Measurements from ENCODE around the gene TK1. TPM values are rescaled to one million over a fixed set of nuclear protein-coding genes. Genes with fewer than 3 reads are reported as not detected.

TK1 gene
- total and polyA plus RNA-seq, 9 donors: 0.35 to 4.9 (median 1.4) TPM

GRCh38 chr17:78138204-78139060, 48.4 kb downstream of the TK1 start:
- DNase-seq: no peak
- Histone ChIP-seq H3K9me3 (no peaks in the 10 kb centered on the region), H3K36me3 (no peaks in the 10 kb centered on the region), H3K27me3 (no peaks in the 10 kb centered on the region), H3K27ac (no peak overlapping the region), H3K4me1 (ENCODE audit: insufficient read depth) (no peaks in the 10 kb centered on the region), H3K4me3 (no peak overlapping the region)
- WGBS, 3 donors: 79 to 87% (median 84%) methylated on average over 15 to 17 of the region's 17 CpGs
- intact Hi-C loops (cut with DNase I): no loop called here
- TF ChIP-seq POLR2A (IDR thresholded peaks at IDR 0.05): no peak
- TF ChIP-seq EP300 (IDR thresholded peaks at IDR 0.05): no peak
- no peak for TF ChIP-seq CTCF (IDR thresholded peaks at IDR 0.05)

GRCh38 chr17:78137392-78138203, 49.3 kb downstream of the TK1 start:
- Histone ChIP-seq H3K36me3 (no peaks in the 10 kb centered on the region), H3K27ac (no peak overlapping the region), H3K9me3 (no peaks in the 10 kb centered on the region), H3K4me1 (ENCODE audit: insufficient read depth) (no peaks in the 10 kb centered on the region), H3K4me3 (no peak overlapping the region), H3K27me3 (no peaks in the 10 kb centered on the region)
- DNase-seq: peak in 1 of 5 donors; percentile 14
- 64 to 75% (median 69%) methylated on average over 25 to 26 of the region's 26 CpGs for WGBS, 3 donors
- TF ChIP-seq CTCF (IDR thresholded peaks at IDR 0.05) (no peak), POLR2A (IDR thresholded peaks at IDR 0.05) (no peak), EP300 (IDR thresholded peaks at IDR 0.05) (no peak)
- intact Hi-C loops (cut with DNase I): no loop called here

- Histone ChIP-seq H3K4me3 (no peak overlapping the region), H3K9me3 (no peaks in the 10 kb centered on the region), H3K36me3 (no peaks in the 10 kb centered on the region), H3K27me3 (no peaks in the 10 kb centered on the region), H3K4me1 (ENCODE audit: insufficient read depth) (no peaks in the 10 kb centered on the region), H3K27ac (no peak overlapping the region)
- TF ChIP-seq EP300 (IDR thresholded peaks at IDR 0.05): no peak
- no peak for TF ChIP-seq CTCF (IDR thresholded peaks at IDR 0.05)
- no peak for TF ChIP-seq POLR2A (IDR thresholded peaks at IDR 0.05)
- intact Hi-C loops (cut with DNase I): no loop called here
- no peak for DNase-seq
- 87 to 93% (median 92%) methylated on average over 9 of the region's 9 CpGs for WGBS, 3 donors
These were observed 50.9 kb downstream of the TK1 start for GRCh38 chr17:78135858-78136500.

- TF ChIP-seq CTCF (IDR thresholded peaks at IDR 0.05): no peak
- no peak for TF ChIP-seq EP300 (IDR thresholded peaks at IDR 0.05)
- TF ChIP-seq POLR2A (IDR thresholded peaks at IDR 0.05): no peak
- intact Hi-C loops (cut with DNase I): no loop called here
- 73 to 80% (median 73%) methylated on average over 9 of the region's 9 CpGs for WGBS, 3 donors
- Histone ChIP-seq H3K9me3 (no peaks in the 10 kb centered on the region), H3K4me1 (ENCODE audit: insufficient read depth) (no peaks in the 10 kb centered on the region), H3K27ac (no peak overlapping the region), H3K27me3 (no peaks in the 10 kb centered on the region), H3K4me3 (no peak overlapping the region), H3K36me3 (no peaks in the 10 kb centered on the region)
- no peak for DNase-seq
These were observed 51.9 kb downstream of the TK1 start for GRCh38 chr17:78134899-78135385.

Data from ovary (tissue), 9 donors.